ENCODE measurements around the gene MEGF11.

The MEGF11 gene

DNA sequence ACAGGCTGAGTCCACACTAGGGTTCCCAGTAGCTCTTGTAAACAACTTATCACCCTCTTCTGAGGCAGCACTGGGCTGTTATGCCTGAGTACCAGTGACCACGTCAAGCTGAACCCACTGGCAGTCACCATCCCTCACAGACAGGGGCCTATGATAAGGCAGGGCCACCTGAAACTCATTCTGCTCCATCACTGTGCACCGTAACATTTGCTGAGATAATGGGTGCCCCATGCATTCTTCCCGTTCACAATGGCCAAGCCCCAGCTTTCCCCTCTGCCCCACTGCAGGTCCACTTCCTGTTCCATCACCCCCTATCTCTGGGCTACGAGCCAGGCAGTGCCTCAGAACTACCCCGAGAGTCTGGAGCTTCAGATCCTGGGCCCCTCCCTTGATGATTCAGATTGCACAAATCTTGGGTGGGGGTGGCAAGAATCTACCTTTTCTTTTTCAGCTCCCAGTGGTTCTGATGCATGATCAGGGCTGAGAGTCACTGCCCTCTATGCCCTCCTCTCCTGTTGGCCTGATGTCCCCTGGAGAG lies 226.2 kb downstream of the MEGF11 start:
- TF ChIP-seq, protein P1, sequence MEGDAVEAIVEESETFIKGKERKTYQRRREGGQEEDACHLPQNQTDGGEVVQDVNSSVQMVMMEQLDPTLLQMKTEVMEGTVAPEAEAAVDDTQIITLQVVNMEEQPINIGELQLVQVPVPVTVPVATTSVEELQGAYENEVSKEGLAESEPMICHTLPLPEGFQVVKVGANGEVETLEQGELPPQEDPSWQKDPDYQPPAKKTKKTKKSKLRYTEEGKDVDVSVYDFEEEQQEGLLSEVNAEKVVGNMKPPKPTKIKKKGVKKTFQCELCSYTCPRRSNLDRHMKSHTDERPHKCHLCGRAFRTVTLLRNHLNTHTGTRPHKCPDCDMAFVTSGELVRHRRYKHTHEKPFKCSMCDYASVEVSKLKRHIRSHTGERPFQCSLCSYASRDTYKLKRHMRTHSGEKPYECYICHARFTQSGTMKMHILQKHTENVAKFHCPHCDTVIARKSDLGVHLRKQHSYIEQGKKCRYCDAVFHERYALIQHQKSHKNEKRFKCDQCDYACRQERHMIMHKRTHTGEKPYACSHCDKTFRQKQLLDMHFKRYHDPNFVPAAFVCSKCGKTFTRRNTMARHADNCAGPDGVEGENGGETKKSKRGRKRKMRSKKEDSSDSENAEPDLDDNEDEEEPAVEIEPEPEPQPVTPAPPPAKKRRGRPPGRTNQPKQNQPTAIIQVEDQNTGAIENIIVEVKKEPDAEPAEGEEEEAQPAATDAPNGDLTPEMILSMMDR (conservative IDR thresholded peaks at IDR 0.05; ENCODE audit: low read length), result no peak
- no peak overlapping the region for H3K4me3 ChIP-seq (ENCODE audit: low read length)
- no peak for DNase-seq (ENCODE audit: low read depth)

DNA sequence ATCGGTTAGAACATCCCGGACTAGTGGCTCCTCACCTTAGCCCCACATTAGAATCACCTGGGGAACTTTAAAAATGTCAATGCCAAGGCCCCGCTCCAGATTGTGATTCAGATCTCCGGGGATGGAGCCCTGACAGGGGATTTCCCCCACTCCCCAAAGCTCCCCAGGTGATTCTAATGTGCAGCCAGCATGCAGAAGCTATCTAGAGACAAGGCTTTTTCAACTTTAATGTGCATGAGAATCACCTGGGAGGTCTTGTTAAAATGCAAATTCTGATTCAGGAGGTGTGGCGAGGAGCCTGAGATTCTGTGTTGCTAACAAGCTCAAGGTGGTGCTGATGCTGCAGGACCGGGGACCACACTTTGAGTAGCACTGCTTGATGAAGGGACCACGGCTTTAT lies 227.6 kb downstream of the MEGF11 start:
- no peak overlapping the region for H3K4me3 ChIP-seq (ENCODE audit: low read length)
- no peak for DNase-seq (ENCODE audit: low read depth)
- TF ChIP-seq, protein P1 (conservative IDR thresholded peaks at IDR 0.05; ENCODE audit: low read length), result no peak

DNA sequence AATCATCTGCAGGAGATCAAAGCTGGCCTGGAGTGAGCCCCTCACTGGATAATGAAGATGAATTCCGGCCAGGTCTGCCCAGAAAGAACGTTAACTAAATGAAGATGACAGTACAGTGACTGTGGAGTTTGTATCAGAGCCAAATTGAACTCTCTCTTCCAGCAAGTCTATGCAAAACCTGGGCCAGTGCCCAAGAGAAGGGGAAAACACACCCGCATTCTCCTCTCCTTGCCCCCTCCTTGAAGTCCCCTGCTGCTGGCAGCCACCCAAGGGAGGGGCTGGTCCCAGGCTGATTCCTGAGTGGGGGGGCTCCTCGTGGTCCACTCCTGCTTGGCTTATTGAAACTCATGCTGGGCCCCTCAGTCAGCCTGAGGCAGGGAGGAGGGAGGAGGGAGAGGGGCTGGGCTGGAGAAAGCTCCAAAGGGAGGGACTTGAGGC lies 228.5 kb downstream of the MEGF11 start:
- DNase-seq (ENCODE audit: low read depth), result peak; percentile 12
- TF ChIP-seq, protein P1 (conservative IDR thresholded peaks at IDR 0.05; ENCODE audit: low read length), result no peak
- H3K4me3 ChIP-seq (ENCODE audit: low read length), result no peak overlapping the region

DNA sequence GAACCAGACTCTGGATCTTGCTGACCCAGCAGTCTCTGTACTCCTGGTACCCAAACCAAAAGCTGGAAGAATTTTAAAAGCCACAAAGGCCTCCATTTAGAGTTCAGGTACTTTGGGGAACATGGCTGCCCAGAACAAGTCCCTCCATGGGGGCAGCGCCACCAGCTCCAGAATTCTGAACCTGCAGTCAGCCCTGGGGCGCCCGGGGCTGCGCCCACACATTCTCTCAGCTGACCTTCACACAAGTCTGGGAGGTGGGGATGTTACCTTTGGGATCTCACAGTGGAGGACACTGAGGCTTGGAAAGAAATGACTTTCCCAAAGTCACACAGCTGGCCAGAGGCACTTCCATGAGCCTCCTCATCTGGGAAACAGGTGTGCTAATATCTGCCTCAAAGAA lies 229.4 kb downstream of the MEGF11 start:
- TF ChIP-seq, protein P1 (conservative IDR thresholded peaks at IDR 0.05; ENCODE audit: low read length), result no peak
- no peak overlapping the region for H3K4me3 ChIP-seq (ENCODE audit: low read length)
- DNase-seq (ENCODE audit: low read depth), result no peak

DNA sequence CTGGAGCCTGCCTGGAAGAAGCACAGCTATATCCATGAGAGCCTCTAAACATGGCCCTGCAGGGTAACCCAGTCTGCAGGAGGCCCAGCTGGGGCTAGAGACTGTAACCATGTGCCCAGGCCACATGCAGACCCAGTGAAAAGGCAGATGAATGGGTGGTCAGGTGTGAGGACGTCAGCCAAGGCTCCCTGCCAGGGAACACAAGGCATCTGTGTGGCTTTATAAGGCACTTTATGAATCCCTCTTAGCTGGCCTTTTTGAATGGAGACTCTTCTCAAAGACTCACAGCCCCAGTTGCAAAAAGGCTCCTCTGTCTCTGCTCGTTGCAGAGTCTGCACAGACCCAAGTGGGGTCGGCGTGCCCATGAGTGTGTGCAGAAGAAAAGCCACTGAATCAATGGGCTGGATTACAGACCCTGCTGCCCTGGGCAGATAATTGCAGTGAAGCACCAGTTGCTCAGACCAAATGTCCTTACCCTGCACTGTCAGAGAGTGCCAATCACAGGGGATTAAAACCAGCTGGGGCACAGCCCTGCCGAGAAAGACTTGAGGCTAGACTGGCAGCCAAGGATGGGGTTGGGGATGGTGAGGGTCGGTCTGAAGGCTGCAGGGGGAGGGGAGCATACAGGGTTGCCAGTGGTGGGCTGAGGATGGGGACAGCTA lies 230.1 kb downstream of the MEGF11 start:
- no peak for DNase-seq (ENCODE audit: low read depth)
- TF ChIP-seq, protein P1 (conservative IDR thresholded peaks at IDR 0.05; ENCODE audit: low read length), result no peak
- H3K4me3 ChIP-seq (ENCODE audit: low read length), result no peak overlapping the region

DNA sequence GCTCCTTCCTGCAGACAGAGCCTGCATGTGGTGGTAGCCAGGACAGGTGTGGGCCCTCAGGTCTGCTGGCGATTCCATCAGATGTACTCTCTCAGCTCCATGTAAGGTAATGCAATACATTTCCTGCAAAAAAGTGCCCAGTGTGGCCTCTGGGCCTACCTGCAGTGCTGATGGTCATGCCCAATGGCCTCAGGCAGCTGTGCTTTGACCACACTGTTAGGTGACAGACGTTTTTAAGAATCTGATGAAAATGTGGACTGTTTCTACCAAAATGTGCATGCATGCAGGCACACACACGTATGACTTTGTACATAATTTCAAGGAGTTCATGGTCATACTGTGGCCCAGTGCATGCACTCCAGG lies 231.4 kb downstream of the MEGF11 start:
- no peak for DNase-seq (ENCODE audit: low read depth)
- TF ChIP-seq, protein P1 (conservative IDR thresholded peaks at IDR 0.05; ENCODE audit: low read length), result no peak
- H3K4me3 ChIP-seq (ENCODE audit: low read length), result no peak overlapping the region

DNA sequence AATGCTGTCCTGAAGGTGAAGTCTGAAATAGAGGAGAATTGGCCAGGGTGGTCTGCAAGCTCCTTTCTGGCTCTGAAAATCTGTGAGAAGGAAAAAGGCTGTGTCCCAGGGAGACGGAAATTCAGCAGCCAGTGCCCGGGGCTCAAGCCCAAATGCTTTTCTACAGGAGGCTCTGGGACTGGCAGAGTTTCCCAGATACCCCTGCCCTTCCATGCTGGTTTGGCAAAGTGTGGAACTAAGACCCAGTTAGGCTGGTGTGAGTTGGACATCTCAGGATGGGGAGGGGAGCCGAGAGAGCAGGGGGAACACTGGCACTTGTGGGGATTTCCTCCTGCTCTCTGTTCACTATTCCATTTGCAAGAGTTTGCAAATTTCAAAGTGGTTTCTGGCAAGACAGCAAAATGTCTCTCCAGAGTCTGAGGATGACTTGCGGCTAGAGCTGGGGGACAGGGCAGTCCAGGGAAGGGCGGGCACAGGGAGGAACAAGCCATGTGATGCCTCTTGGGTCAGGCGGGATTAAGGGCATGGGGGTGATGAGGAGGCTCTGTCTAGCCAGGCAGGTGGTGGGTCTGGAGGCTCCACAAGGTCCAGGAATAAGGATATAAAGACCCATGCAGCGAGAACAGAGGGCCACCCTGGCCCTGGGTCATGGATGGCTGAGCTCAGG lies 231.9 kb downstream of the MEGF11 start:
- TF ChIP-seq, protein P1 (conservative IDR thresholded peaks at IDR 0.05; ENCODE audit: low read length), result no peak
- DNase-seq (ENCODE audit: low read depth), result no peak

More for the DNA sequence above, 231.9 kb downstream of the MEGF11 start:
- H3K4me3 ChIP-seq (ENCODE audit: low read length), result no peak overlapping the region

Data from AG10803 (cell line).